M059J (cell line): ENCODE measurements around the gene TMEM214. TPM values are rescaled to one million over a fixed set of nuclear protein-coding genes. Genes with fewer than 3 reads are reported as not detected.
"Not testable (repeated sequence)": the region's sequence is repeated elsewhere in the genome, so short reads cannot be mapped to it uniquely, and the experiment has no call there.

Experiments used
- DNase-seq: peaks from one replicate; pipeline ENCODE4 v3.0.0-alpha.2; 2012; ENCODE audit warnings: low read depth
- total RNA-seq: library from RNA; depleted of rRNA; stranded (reverse); fragments of >200 nt; shearing (Covaris generic); gene quantifications from 2 replicates; pipeline ENCODE4 v1.2.3, GENCODE V29; 2014

The TMEM214 gene
- total RNA-seq, 1 experiment from 2014 or later, result 88.6 TPM

DNA sequence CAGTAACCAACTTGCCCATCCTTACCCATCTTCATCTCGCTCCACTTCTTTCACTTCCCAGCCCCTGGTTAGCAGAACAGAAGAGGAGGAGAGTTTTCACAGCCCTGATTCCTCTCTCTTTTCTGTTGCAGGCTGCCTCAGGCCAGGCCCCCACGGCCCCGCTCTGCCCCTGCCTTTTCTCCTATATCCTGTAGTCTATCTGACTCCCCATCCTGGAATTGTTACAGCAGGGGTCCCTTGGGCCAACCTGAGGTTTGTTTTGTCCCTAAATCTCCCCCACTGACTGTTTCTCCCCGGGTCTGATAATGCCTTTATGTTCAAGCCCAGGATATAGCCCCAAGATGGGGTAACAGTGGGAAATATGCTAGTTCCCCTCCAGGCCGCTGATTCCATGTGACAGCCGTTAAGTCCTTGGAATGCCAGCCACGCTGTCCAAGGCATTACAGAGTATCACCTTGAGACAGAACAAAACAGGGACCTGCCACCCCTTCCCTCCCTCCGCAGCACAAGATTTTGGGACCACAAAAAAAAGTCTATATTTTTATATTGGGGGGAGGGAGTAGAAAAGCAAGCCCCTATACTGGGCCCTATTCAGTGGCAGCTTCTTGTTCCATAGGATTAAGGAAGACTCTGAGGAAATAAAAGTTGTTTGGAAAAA is 37.3 kb downstream of the TMEM214 start:
- DNase-seq, result no peak

DNA sequence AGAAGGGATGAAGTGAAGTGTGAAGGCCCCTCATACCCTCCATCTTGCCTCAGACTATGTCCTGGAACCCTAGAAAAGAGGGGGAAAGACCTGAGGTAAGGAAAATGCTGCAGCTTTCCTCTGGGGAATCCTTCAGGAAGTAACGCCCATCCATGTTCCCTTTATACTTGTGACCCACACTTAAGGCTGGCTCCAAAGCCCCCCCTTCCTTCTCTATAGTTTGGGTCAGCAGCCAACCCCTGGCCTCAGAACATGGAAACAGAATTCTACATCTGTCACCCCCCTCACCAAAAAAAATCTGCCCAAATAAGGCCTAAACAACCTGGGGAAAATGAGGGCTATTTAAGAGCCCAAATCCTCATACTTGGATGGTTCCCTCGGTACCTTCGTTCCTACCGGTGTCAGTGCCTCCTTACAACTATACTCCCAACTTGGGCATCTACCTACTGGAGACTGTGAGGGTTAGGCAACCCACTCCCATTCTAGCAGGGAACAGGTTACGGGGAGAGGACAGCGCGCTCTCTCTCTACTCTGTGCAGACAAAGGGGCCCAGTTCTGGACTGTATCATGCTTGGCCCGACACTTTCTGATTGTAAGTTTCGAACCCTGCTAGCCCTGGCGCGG is 38.0 kb downstream of the TMEM214 start:
- no peak for DNase-seq

DNA sequence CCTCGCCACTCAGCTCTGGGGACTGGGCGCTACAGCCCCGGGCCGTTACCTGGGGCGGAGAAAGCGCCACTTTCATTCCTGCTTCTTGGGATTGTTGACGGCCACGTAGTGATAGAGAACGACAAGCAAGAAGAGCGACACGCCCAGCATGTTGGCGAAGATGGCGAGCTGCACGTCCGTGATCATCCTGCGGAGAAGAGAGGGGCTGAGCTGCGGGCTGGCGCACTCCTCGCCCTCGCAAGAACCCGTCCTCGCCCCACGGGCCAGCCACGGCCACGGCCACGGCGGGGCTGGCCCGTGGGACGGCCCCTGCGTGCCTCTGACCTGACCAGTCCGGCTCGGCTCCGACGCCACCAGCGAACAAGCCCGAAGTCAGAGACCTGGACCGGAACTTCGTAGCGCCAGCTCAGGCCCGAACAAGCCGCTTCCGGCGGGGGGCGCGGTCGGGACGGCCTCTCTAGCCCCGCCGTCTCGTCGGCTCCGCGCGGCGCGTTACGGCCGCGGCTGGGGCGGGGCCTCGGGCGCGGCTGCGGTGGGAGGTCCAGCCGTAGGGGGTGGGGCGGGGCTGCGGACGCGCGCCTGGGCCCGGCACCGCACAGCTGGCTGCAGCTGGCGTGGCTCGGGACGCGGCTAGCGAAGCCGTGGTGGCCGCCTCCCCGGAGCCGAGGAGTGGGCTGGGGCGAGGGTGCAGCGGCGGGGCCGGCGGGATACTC is 38.7 kb downstream of the TMEM214 start, which contains the start of gene OST4:
OST4 (minus strand) TSS at position 378 of the 713 bp plus-strand sequence.
- DNase-seq, result peak; percentile 88

DNA sequence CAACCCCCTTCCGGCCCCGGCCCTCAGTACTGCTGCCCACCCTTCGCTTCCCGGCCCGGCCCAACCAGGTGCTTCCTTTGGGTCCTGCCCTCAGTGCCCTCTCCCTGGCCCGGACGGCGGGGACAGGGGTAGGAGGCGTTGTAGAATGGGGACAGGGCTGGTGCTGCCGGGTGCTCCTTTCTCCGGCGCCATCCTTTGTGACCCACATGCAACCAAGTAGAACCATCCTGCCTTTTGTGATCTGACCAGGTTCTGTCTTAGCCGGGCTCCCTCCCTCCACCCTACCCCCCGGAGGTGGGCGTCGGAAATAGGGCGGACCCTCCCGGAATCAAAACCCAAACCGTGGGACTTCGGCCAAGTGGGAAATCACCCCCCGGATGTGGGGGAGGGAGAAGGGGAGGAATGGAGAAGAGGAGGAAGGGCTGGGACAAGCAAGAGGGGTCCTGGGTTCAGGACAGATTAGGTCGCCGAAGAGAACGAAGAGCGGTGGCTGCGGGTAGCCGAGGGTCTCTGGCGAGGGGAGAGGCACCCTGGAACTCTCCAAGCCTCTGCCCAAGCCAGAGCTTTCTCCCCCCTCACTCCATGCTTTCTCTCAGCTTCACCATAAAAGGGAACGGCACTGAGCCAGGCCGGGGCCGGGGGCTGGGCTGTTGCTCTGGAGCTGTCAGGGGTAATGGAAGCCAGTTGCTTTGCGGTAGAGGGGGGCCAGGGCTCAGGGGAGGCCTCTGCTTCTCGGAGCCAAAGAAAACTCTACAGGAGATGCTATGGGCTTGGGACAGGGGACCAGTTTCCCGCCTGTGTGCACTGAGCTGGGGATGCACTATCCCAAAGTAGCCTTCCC is 39.4 kb downstream of the TMEM214 start:
- DNase-seq, result no peak

DNA sequence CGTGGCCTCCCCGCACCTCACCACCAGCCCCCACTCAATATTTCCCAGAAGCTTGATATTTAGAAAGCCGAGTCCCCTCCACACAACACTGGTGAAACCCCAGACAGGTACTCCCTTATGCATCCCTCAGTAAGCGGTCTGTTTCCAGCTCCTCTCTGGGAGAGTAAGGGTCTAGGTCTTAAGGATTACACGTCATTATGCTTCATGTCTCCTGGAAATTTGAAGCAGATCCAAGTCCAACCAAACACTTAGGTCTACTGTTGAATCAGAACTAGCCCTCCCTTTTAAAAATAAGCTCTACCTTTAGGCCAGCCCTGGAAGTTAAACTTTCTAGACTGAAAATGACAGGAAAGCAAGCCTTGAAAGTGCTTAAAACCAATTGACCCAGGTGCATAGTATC is 40.2 kb downstream of the TMEM214 start:
- no peak for DNase-seq

DNA sequence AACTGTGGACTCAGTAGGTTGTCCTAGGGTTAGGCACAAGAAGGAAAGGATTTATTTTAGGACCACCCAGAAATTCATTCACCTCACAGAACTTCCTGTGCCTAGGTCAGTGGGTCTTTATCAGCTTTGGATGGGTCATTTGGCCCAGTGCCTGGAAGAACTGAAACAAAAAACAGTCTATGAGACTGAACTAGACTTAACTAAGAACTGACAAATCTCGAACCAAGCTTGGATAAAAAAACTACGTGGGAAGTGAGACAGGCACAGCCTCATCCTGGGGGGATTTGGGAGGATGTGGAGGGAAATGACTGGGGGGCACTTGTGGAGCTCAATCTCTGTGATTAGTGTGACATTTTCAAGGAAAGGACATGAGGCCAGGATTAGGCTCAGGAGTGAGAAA is 41.0 kb downstream of the TMEM214 start:
- DNase-seq, result no peak

DNA sequence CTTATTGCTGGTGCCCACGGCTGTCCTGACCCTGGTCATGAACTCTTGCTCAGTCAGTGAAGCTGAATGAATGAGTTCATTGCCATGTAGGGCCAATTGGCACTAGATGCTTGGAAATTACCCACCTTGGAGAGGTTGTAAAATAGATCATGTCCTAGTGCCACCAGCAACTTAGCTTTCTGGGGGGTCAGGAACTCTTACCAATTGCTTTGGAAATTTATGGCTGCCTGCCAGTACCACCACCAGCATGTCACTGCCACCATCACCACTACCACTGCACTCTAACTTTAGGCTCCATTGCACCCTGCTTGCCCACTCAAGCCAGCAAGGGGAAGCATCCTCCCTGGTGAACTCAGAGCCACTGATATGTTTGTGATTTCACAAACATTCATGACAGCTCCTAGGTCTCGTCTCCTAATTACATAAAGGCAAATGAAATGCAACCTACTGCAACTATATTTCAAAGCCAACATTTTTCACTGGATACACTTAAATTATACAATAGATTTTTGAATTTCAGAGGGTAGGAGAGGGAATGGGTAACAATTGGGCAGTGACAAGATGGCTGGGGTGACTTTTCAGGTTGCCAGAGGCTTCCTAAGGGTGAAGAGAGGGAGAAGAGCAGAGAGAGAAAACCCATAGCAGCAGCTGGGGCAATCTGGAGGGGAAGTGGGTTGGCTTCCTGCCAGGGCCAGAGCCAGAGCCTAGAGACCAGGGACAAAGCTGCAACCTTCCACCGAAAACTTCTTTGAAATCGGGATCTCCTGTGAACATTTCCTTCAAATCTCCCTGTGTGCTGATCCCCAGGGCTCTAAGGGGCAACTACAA is 42.2 kb downstream of the TMEM214 start:
- DNase-seq, result no peak

DNA sequence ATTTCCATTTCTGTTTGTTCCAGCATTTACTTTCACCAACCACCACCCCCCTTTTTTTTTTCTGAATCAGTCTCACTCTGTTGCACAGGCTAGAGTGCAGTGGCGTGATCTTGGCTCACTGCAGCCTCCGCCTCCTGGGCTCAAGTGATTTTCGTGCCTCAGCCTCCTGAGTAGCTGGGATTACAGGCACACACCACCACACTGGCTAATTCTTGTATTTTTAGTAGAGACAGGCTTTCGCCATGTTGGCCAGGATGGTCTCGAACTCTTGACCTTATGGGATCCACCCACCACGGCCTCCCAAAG is 42.8 kb downstream of the TMEM214 start:
- DNase-seq, result not testable (repeated sequence)

DNA sequence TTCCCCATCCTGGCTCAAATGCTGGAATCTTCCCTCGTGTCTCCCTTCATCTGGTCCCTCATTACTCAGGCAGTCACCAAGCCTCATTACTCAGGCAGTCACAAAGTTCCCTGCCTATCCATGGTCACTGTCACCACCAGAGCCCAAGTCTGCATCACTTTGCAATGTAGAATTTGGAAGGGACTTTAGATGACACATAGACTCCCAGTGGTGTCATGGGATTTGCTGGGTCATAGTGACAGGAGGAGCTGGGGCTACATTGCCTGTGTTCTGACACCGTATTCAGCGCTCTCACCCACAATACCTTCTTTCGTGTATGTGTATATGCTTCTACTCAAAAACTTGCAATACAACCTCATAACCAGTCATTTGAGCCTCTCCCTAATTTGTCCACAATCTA is 43.6 kb downstream of the TMEM214 start:
- DNase-seq, result no peak

DNA sequence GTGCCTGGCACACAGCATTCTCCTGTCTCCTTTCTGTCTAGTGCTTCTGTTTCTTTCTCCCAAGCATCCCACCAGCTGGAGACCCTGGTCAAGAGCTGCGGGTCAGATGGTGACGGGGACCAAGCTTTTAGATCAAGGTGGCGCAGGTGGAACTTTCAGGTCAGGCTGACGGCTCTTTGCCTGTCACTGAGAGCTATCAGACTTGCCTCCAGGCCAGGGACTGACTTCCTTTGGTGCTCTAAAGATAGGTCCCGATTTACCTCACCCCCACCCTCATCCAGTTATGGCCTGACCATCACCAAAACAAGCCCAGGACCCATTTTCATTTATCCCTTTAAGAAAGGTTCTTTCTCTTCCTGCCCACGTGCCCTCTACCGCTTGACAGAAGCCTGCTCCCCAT is 44.5 kb downstream of the TMEM214 start:
- DNase-seq, result no peak

DNA sequence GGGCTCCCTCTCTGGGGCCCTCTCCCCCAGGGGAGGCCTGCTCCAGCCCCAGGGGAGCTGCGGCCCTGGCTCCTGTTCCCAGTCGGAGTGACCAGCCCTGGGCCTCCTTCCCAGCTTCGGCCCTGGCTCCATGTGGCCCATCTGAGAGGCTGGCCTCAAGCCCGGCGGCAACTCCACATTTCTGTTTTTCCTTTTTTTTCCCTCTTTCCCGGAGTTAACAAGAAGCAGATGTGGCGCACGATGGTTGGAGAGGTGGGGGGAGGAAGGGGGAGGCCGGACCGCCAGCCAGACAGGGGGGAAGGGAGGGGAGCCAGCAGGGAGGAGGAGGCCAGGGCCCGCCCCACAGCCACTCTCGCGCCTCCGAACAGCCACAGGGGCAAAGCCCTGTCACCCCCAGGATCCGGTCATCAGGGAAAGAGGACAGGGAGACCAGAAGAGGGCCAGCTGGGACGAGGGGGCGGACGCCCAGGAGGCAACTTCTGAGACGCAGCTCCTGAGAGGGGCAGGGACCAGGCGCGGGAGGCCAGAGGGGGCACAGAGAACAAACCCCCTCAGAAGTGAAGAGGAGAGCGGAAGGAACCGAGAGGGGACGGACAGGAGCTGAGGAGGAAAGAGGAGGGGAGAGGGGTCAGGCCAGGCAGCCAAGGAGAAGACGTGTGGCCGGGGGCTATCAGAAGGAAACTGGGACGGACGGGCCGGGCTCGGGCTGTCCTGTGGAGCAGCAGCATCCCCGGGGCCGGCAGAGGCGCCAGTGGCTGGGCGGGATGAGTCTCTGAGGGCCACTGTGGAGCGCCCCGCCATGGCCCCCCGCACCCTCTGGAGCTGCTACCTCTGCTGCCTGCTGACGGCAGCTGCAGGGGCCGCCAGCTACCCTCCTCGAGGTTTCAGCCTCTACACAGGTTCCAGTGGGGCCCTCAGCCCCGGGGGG is 45.8 kb downstream of the TMEM214 start, which contains the start of gene EMILIN1:
EMILIN1 (plus strand) TSS at position 349 of the 928 bp plus-strand sequence; CDS start at position 800, 451 bp downstream.
- peak; percentile 8 for DNase-seq

DNA sequence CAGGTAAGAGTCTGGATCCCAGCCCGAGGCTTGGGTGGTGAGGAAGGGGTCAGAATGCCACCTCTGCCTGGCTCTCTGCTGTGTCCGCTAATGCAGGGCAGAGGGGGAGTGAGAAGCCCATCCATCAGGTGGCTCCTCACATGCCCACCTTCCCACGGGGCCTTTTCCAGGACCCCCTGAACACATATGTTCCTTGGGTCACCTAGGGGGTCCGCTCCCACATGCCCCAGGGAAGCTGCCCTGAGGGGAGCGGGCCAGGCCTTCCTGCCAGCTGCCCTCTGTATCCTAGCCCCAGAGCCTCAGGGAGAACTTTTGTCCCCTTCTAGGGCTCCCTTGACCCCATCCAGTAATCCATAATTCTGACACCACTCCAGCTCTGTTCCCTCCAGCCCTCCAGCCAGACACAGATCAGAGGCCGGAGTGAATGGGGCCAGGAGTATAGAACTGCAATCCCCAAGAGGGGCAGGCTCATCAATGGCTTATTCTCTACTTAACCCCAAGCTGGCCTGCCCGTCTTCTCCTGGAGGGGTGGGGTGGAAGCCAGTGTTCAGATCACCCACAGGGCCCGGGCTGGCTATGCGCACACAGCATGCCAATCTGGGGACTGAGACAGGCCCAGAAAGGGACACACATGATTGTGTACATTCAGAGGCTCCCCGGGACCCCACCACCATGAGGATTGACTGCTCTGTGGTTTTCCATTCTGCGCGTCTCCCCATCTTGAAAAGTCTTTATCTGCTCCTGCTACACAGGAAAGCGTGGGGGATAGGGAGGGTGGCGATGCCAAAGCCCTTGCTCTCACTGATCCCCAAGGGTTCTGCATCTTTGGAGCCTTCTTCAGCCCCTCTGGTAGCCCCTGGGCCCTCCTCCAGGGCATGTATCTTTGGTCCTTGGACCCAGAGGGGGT is 46.7 kb downstream of the TMEM214 start:
- no peak for DNase-seq

DNA sequence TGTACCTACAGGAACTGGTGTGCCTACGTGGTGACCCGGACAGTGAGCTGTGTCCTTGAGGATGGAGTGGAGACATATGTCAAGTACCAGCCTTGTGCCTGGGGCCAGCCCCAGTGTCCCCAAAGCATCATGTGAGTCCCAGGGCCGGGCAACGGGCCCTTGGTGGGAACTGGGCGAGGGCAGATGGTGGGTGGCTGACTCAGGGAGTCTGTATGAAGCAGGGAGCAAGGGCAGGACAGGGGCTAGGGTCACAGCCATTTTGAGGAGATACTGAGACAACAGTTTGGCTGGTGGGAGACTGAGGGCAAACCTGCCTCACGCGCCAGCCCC is 47.3 kb downstream of the TMEM214 start:
- no peak for DNase-seq

DNA sequence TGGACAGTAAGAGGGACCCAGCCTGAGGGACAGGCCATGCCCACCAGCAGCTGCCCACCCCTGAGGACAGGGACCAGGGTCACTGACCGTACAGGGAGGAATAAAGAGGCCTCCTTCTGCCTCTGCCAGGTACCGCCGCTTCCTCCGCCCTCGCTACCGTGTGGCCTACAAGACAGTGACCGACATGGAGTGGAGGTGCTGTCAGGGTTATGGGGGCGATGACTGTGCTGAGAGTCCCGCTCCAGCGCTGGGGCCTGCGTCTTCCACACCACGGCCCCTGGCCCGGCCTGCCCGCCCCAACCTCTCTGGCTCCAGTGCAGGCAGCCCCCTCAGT is 47.8 kb downstream of the TMEM214 start:
- DNase-seq, result no peak

DNA sequence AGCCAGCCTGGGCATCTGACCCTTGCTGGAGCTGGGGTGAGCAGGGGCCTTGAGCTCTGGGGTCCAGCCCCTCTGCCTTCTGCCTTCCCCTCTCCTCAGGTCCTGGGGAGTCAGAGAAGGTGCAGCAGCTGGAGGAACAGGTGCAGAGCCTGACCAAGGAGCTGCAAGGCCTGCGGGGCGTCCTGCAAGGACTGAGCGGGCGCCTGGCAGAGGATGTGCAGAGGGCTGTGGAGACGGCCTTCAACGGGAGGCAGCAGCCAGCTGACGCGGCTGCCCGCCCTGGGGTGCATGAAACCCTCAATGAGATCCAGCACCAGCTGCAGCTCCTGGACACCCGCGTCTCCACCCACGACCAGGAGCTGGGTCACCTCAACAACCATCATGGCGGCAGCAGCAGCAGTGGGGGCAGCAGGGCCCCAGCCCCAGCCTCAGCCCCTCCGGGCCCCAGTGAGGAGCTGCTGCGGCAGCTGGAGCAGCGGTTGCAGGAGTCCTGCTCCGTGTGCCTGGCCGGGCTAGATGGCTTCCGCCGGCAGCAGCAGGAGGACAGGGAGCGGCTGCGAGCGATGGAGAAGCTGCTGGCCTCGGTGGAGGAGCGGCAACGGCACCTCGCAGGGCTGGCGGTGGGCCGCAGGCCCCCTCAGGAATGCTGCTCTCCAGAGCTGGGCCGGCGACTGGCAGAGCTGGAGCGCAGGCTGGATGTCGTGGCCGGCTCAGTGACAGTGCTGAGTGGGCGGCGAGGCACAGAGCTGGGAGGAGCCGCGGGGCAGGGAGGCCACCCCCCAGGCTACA is 49.4 kb downstream of the TMEM214 start:
- DNase-seq, result no peak

DNA sequence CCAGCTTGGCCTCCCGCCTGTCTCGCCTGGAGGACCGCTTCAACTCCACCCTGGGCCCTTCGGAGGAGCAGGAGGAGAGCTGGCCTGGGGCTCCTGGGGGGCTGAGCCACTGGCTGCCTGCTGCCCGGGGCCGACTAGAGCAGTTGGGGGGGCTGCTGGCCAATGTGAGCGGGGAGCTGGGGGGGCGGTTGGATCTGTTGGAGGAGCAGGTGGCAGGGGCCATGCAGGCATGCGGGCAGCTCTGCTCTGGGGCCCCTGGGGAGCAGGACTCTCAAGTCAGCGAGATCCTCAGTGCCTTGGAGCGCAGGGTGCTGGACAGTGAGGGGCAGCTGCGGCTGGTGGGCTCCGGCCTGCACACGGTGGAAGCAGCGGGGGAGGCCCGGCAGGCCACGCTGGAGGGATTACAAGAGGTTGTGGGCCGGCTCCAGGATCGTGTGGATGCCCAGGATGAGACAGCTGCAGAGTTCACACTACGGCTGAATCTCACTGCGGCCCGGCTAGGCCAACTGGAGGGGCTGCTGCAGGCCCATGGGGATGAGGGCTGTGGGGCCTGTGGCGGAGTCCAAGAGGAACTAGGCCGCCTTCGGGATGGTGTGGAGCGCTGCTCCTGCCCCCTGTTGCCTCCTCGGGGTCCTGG is 50.1 kb downstream of the TMEM214 start:
- no peak for DNase-seq

DNA sequence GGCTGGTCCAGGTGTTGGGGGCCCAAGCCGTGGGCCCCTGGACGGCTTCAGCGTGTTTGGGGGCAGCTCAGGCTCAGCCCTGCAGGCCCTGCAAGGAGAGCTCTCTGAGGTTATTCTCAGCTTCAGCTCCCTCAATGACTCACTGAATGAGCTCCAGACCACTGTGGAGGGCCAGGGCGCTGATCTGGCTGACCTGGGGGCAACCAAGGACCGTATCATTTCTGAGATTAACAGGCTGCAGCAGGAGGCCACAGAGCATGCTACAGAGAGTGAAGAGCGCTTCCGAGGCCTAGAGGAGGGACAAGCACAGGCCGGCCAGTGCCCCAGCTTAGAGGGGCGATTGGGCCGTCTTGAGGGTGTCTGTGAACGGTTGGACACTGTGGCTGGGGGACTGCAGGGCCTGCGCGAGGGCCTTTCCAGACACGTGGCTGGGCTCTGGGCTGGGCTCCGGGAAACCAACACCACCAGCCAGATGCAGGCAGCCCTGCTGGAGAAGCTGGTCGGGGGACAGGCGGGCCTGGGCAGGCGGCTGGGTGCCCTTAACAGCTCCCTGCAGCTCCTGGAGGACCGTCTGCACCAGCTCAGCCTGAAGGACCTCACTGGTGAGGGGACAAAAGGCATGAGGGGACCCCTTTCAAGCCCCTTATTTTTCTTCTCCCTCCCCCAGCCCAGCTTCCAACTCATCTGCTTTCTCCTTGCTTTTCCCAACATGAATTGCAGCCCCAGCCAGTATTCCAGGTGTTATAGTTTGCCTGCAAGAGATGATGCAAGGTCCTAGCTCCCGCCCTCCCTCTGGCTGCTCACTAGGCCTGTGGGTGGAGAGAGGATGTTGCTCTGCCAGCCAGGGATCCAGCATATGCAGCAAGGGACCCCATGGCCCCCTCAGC is 50.9 kb downstream of the TMEM214 start:
- DNase-seq, result no peak
